HG03565 (cell line): ENCODE measurements around the gene AWAT1.
"Not testable (repeated sequence)": the region's sequence is repeated elsewhere in the genome, so short reads cannot be mapped to it uniquely, and the experiment has no call there.

ENCODE experiments used
- ATAC-seq: cut with Tn5 transposase; IDR thresholded peaks from one replicate; pipeline ENCODE4 v1.9.1; 2021; ENCODE audit warnings: mild to moderate bottlenecking, moderate library complexity; ENCODE audit not compliant: unreplicated experiment

The AWAT1 gene

DNA sequence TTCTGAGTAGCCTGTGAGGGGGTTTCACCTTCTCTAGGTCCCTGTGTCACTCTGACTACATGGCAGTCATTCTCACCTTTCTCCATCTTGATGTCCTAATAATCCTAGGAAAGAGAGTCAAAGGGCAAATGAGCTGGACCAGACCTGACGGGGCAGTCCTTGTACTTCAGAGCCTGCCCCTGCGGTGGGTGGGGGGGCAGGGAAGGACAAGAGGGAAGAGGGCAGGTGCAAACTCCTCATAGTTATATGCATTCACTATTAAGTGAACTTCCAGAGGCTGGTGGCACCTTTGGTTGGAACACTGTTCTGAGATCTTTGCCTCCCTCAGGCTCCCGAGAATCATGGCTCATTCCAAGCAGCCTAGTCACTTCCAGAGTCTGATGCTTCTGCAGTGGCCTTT is at the start of gene AWAT1:
Gene AWAT1 (plus strand): TSS at position 301 of the 400 bp plus-strand sequence. CDS start 41 bp downstream, at position 342.
- ATAC-seq, result no peak

DNA sequence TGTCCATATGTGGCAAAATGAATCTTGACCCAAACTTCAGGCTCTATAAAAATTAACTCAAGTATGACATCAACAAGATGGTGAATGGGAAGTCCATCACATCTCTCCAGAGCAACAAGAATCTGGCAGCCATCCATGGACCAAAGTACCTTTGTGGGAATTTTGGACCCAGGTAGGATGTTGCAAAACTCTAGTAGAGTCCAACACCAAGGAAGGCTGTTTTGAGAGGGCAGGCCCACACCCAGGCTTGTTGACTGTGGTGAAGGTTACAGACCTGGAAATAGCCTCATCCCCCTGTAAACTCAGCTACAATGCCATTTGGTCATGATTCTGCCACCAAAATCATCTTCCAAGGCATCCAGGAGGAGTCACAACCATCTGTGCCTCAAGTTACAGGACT is 44.2 kb upstream of the AWAT1 start:
- no peak for ATAC-seq

DNA sequence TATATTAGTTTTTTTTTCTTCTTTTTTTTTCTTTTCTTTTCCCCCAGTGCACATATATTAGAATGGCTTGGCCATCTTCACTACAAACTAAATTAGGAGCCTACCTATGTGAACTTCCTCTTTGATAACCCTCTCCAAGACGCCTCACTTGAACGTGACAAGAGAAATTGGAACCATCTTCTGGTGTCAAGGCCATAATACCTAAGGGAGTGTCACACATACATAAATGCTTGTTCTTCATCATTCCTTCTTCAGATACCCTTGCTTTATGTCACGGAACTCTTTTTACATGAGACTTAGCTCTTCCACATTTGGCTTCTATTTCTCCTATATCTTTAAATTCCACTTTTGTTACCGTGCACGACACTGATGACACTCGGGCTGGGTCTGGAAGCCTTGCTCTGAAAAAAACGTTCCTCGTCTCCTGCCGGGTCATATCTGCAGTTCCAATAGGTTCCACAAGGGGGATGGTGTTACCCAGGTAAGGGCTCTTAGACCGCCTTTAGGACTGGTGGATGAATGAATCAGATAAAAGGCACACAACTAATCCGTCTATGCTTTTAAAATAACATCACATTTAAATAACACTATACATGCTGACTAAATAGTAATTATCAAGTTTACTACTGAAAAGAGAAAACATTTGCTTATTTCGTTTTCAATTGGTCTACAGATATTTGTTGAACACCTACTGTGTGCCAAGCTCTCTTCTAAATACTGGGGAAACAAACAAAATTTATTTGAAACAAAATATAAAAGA is 37.3 kb upstream of the AWAT1 start:
- ATAC-seq, result peak; percentile 68

DNA sequence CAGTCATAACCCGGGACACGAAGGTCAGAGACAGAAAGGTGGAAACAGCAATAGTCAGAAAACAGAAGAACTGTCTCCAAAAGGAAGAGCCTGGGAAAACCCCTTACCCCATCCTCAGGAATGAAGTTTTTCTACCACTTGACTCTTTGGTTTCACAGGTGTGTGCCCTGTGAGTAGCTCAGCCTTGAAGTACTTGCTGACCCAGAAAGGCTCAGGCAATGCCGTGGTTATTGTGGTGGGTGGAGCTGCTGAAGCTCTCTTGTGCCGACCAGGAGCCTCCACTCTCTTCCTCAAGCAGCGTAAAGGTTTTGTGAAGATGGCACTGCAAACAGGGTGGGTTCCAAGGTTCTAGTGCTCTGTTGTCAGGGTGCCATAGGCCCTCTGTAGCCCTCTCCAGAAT is 32.7 kb upstream of the AWAT1 start:
- ATAC-seq, result no peak

GRCh38 chrX:70208479-70208878 is 26.0 kb upstream of the AWAT1 start:
- ATAC-seq, result no peak

- ATAC-seq, result not testable (repeated sequence)
Observed at GRCh38 chrX:70209570-70209969, 24.9 kb upstream of the AWAT1 start.

- no peak for ATAC-seq
Observed at GRCh38 chrX:70219938-70220764, 14.3 kb upstream of the AWAT1 start.

- no peak for ATAC-seq
Observed at GRCh38 chrX:70226048-70226447, 8.4 kb upstream of the AWAT1 start.

DNA sequence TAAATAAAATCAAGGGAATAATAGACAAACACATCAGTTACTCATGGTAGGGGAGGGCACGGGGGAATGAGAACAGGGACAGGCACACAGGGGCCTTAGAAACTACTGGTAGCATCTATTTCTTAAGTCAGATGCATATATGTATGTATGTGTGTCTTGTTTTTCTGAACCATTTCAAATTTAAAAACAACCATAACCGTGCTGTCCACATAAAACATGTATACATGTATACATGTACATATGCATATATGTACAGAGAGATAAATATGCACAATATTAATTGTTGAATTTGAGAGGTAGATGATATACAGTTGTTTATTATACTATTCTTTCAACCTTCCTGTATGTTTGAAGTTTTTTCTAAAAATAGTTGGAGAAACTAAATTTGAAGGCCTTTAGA is 7.8 kb upstream of the AWAT1 start:
- ATAC-seq, result no peak

GRCh38 chrX:70231666-70232065 is 2.8 kb upstream of the AWAT1 start:
- ATAC-seq, result no peak

- ATAC-seq, result no peak
Observed at GRCh38 chrX:70240751-70241150, 6.3 kb downstream of the AWAT1 start.

DNA sequence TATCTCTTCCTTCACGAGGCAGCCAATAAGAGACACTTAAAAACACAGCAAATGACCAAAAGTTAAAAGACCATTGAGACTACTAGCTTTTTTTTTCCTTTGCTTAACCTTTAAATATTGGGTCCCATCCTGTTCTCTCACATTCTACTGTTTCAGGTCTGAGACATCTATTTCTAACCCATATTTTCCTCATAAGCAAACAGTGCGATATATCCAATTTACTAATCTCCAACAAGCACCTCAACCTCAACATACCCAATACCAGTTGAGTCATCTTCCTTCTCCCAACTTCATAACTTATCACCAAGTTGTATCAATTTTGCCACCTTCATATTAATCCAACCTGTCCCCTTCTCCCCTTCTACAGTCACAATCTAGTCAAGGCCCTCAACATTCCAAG is 7.0 kb downstream of the AWAT1 start:
- ATAC-seq, result no peak

- ATAC-seq, result not testable (repeated sequence)
Observed at GRCh38 chrX:70243601-70244000, 9.1 kb downstream of the AWAT1 start.

DNA sequence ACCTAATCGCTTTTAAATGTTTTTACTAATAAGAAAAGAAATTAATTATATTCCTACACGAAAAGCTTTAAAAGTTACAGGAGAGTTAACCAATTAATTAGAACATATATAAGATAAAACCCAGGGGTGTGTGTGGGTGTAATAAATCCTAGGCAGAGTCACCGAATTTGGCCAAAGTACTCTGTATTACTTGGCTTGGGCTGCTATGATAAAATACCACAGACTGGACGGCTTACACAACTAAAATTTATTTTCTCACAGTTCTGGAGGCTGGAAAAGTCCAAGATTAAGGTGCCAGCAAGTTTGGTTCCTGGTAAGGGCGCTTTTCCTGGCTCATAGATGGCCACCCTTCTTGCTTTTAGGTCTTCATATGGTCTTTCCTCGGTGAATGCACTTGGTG is 10.4 kb downstream of the AWAT1 start:
- ATAC-seq, result no peak

DNA sequence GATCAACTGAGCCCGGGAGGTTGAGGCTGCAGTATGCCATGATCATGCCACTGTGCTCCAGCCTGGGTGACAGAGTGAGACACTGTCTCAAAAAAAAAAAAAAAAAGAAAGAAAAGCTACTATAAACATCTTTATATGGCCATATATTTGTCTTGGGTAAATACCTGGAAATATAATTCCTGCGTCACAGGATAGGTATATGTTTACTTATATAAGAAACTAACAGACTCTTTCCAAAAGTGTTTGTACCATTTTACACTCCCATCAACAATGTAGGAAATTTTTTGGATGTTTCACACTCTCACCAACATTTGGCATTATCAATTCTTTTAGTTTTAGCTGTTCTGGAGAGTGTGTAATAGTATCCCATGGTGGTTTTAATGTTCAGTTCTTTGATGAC is 12.8 kb downstream of the AWAT1 start:
- no peak for ATAC-seq

- no peak for ATAC-seq
Observed at GRCh38 chrX:70252491-70252890, 18.0 kb downstream of the AWAT1 start.

- no peak for ATAC-seq
Observed at GRCh38 chrX:70253377-70254062, 19.1 kb downstream of the AWAT1 start.

DNA sequence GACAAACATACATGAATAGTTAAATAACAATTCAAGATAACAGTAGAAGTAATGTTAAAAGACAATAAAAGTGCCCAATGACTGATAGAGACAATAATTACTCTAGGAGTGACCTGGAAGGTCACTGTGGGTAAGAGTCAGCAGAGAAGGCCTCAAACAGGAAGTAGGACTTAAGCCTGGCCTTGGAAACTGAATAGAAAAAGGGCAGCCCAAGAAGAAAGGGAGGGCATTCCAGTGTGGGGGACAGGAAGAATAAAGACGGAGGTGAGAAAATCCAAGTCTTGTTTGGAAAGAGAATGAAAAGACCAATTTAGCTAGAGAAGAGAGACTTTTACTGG is 19.6 kb downstream of the AWAT1 start:
- ATAC-seq, result no peak

DNA sequence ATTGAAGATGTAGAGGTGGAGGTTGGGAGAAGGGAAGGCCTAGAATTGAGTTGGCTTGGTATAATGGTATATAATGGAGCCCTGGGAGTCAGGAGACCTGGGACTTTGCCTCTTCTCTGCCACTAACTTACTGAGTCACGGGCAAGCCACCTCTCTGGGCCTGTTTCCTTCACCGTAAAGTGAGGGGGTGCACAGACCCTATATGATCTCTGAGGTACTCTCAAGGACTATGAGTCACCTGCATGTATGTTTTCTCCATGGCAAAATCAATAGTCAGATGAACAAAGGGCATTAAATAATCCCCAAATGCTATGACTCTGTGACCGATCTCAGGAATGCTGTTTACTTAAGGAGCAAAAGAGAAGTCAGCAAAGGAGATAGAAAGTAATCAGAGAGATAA is 20.5 kb downstream of the AWAT1 start:
- no peak for ATAC-seq

DNA sequence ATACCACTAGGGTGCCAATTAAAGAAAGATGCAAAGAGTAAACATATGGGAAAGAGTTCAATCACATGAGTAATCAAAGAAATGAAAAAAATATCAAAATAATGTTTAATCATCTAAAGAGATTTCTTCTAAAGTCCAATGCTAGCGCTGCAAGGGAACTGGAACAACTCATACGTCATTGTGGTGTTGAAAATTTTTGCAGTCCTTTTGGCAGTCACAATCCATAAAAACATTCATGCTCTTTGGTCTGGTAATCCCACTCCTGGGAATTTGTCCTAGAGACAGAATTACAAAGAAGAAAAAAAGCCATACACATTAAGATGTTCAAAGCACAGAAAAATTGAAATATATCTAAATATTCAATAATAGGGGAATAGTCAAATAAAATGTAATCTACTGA is 21.0 kb downstream of the AWAT1 start:
- ATAC-seq, result no peak

- no peak for ATAC-seq
Observed at GRCh38 chrX:70257423-70258288, 23.2 kb downstream of the AWAT1 start.
